A549 (cell line): ENCODE data around the gene HOXB8.

Experiments used
- CBX8 ChIP-seq: fragments of 200-600 bp; sonication (generic); IDR thresholded peaks from 2 replicates; pipeline ENCODE4 v1.6.1; 2016
- CTCF ChIP-seq: fragments of >200 bp; sonication (Bioruptor Twin); formaldehyde crosslinking; IDR thresholded peaks from 3 replicates; pipeline ENCODE4 v1.5.1; 2016
- MYC ChIP-seq: IDR thresholded peaks from 2 replicates; pipeline ENCODE4 v1.6.1; 2012; ENCODE audit warnings: mild to moderate bottlenecking, inconsistent platforms, low read length, improper control_type of control experiment, borderline replicate concordance
- USF2 ChIP-seq: fragments of 450-650 bp; IDR thresholded peaks from 2 replicates; pipeline ENCODE4 v1.6.1; 2014; ENCODE audit warnings: antibody characterized with exemption

GRCh38 chr17:48574505-48575065, 40.5 kb downstream of the HOXB8 start:
- TF ChIP-seq CTCF (no peak), MYC (no peak), CBX8 (no peak), USF2 (no peak)
